GM19099 (cell line): Measurements from ENCODE around the gene SLC38A3.

ENCODE experiments used
- POLR2A ChIP-seq: IDR thresholded peaks from 3 replicates; pipeline ENCODE4 v1.6.1; 2011; ENCODE audit warnings: low read depth; ENCODE audit not compliant: insufficient read length; ENCODE audit errors: extremely low read depth

Gene SLC38A3

GRCh38 chr3:50195501-50196252 is 9.4 kb upstream of the SLC38A3 start:
- no peak for TF ChIP-seq POLR2A

DNA sequence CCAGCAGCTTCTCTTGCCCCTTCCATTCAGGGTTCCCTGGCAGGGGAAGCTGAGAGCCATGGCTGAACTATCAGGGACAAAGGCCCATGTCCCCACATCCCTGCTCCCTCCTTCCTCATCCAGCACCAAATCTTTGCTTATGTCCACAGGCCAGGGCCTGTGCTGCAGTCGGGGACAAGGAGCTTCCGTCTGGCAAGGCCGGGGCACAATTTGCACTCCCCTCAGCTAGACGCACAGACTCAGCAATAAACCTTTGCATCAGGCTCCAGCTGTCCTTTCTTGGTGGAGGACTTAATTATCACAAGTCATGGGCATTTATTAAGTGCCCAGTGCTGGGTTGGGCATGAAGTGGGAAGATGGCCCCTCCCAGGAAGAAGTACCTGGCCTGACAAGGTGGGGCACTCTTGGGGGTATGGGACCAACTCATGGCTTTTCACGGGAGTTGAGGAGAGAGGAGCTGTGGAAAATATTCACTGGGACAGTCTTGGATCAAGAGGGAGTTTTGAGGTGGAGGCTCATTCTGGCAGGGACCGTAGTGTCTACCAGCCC is 8.7 kb upstream of the SLC38A3 start:
- TF ChIP-seq POLR2A = no peak

DNA sequence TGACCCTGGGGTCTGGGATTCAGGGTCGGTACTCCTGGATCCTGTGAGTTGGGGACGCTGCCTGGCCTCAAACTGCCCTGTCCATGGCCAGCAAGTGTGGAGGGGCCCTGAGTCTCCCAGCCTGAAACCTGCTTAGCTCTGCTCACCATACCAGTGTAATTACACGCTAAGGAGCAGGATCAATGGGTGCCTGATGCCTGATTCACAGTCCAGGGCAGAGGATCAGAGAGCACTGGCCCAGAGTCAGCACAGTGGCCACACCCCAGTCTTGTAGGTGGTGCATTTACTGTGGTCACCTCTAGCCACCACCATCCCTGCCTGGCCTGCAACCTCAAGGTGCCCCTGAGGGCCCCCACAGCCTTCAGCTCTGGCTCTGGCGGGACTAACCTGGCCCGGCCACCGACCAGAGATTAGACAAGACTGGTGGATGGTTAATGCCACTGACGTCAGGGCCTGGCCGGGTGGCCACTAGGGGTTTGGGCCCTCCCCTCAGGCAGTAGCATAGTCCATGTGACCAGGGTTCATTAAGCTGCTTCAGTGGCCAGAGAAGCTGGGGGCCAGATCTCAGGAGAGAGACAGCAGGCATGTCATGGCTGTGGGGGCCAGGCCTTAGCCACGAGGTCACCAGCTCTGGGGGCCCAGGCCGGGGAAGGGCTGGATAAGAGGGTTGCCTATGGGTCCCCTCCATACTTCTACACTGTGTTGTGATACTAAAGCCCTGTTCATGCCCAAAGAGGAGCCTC is 3.3 kb upstream of the SLC38A3 start:
- no peak for TF ChIP-seq POLR2A

GRCh38 chr3:50202353-50203112 is 2.5 kb upstream of the SLC38A3 start:
- no peak for TF ChIP-seq POLR2A

GRCh38 chr3:50203113-50203808 is 1.8 kb upstream of the SLC38A3 start:
- TF ChIP-seq POLR2A = no peak

DNA sequence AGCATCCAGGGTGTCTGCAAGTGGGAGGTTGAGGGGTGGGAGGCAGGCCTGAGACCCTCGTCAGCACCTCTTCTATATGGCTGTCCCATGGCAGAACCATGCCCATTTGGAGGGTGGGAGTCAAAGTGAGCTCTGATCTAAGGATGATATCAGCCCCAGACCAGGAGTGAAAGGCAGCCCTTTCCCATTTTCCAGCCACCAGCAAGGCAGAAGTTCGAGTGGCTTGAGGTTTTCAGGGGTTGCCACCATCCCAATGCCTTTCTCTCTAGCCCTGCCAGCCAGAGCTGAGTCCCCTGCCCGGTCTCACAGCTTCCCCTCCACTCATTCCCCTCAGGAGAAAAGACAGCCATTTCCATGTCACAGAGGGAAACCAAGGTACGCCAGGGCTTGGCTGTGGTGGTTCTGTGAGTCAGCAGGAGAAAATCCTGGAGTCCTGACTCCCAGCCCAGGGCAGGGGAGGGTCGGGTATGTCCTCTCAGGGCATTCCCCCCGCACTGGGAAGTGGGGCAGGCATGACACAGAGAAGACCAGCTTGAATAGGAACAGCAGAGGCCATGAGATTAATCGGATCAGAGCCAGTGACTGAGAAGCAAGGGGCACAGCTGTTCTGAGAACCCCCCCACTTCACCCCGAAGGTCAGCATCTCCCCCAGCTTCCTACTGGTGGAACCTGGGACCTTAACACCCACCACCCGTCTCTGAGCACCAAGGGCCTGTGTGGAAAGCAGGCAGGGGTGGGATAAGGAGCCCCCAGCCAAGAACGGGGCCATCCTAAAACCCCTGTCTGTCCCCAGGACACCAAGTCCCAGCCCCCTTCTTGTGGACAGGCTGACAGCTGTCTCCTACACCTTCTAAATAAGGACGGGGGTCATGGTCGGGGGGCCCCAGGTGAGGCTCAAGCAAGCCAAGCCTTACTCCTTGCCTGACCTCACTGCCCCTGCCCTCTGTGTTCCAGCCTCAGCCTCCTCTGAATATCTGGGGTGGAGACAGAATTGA is 965 bp upstream of the SLC38A3 start:
- TF ChIP-seq POLR2A = no peak

GRCh38 chr3:50205413-50206276 is 574 bp downstream of the SLC38A3 start:
- TF ChIP-seq POLR2A = no peak

DNA sequence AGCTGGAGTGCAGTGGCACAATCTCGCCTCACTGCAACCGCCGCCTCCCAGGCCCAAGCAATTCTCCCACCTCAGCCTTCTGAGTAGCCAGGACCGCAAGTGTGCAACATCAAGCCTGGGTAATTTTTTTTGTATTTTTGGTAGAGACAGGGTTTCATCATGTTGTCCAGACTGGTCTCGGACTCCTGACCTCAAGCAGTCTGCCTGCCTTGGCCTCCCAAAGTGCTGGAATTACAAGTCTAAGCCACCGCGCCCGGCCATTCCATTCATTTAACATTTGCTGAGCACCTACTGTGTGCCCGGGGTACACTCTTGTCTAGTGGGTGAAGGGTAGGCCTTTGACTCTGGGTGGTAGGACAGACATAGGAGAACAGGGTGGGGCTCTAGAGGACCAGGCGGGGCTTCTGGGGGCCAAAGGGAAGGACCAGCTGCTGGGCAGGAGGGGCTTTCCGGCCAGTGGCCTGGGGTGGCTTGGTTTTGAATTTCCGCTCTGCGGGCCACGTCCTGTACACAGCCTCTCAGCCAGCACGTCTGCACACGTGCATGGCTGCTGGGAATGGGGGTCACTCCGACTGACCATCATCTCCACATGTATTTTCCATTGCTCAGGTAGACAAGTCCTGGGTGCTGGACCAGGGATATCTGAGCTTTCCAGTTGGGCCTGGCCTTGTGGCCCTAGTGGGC is 2.4 kb downstream of the SLC38A3 start:
- no peak for TF ChIP-seq POLR2A

DNA sequence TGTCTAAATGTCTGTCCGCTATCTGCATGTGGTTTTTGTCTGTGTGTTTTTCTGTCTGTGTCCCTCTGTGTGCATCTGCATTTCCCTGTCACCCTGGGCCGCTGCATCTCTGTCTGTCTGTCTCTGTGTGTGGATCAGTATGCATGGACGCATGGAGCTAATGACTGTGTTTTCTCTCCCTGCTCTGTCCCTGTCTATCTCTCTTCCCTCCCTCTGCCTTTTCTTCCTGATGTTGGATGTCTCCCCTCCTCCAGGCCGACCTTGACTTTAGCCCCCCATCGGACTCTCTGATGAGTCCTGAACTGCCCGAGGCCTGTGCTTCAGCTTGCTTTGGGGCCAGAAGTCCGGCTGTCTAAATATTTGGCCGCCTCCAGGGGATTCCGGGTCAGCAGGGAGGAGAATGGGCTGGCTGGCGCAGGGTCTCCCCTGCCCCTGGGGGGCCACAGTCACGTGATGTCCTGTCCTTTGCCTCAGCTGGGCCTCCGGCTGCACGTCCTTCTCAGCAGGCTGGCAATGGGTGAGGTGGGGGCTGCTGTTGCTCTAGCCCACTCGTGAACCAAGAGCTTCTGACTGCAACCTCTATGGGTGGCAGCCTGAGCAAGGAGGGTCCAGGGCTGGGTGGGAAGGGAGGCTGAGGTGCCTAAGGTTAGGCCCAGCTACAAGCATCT is 3.7 kb downstream of the SLC38A3 start:
- no peak for TF ChIP-seq POLR2A

GRCh38 chr3:50210176-50210509 is 5.1 kb downstream of the SLC38A3 start:
- no peak for TF ChIP-seq POLR2A

- no peak for TF ChIP-seq POLR2A
Measured at GRCh38 chr3:50210510-50211367, 5.7 kb downstream of the SLC38A3 start.
